PFSK-1 (cell line): Measurements from ENCODE around the gene RAB11B.
A peak's percentile ranks its signal among the peaks of the same experiment; 100 is the strongest.

Source experiments
- FOXP2 ChIP-seq: optimal IDR thresholded peaks from 2 replicates; pipeline ENCODE3; 2011; ENCODE audit warnings: borderline replicate concordance, control low read depth, inconsistent platforms; ENCODE audit not compliant: insufficient read depth; ENCODE audit errors: extremely low read length, extremely low read depth
- POLR2AphosphoS5 ChIP-seq: IDR thresholded peaks from 2 replicates; pipeline ENCODE4 v1.6.1; 2012; ENCODE audit warnings: low read depth, mild to moderate bottlenecking, control low read depth, low read length, moderate library complexity
- SIN3A ChIP-seq: IDR thresholded peaks from 2 replicates; pipeline ENCODE4 v1.6.1; 2012; ENCODE audit warnings: mild to moderate bottlenecking, low read length, moderate library complexity, borderline replicate concordance; ENCODE audit not compliant: insufficient read depth
- TAF1 ChIP-seq: IDR thresholded peaks from 2 replicates; pipeline ENCODE4 v1.6.1; 2012; ENCODE audit warnings: low read length, control low read depth, borderline replicate concordance; ENCODE audit not compliant: insufficient read depth
- TF ChIP-seq, protein P1 (sequence below), 2 experiments: IDR thresholded peaks; 2 replicates each; pipeline versions ENCODE4 v1.6.1 to v1.8.0; 2011 to 2012; ENCODE audit warnings: low read depth in 2 of 2, low read length in 2 of 2, control low read depth in 1 of 2, inconsistent platforms in 1 of 2, mild to moderate bottlenecking in 1 of 2, moderate library complexity in 1 of 2; ENCODE audit not compliant: insufficient read depth in 1 of 2

RAB11B gene

DNA sequence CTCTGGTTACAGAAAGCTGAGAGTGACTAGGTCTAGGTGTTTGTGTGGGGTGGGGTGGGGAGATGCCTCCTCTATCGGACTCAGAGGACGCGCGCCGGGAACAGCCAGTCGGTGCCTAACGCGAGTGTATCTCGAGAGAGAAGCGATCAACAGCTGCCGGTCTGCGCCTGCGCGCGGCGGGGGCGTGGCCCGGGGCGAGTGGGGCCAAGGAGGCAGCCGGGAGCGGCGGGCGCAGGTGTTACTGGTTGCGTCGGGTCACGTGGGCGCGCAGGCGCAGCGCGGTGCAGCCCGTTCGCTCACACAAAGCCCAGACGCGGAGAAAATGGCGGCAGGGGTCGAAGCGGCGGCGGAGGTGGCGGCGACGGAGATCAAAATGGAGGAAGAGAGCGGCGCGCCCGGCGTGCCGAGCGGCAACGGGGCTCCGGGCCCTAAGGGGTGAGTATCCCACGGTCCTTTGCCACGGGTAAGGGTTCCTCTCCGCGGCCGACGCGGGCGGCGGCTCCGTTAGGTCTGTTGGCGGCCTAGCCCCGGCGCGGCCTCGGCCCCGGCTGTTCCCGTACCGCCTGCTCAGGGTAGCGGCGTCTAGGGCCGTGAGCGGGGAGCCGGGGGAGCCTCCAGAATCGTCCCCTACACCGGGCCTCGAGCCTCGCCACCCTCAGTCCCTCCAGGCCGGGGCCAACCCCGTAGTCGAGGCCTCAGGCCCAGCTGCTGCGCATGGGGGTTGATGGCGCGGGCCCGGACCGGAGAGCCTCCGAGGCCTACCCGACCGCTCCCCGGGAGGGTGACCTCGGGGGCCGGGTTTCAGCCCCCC is 54.7 kb downstream of the RAB11B start, which contains the start of gene HNRNPM:
Gene HNRNPM (plus strand): TSS at position 299 of the 811 bp plus-strand sequence. CDS start 24 bp downstream, at position 323.
- TF ChIP-seq, protein P1, sequence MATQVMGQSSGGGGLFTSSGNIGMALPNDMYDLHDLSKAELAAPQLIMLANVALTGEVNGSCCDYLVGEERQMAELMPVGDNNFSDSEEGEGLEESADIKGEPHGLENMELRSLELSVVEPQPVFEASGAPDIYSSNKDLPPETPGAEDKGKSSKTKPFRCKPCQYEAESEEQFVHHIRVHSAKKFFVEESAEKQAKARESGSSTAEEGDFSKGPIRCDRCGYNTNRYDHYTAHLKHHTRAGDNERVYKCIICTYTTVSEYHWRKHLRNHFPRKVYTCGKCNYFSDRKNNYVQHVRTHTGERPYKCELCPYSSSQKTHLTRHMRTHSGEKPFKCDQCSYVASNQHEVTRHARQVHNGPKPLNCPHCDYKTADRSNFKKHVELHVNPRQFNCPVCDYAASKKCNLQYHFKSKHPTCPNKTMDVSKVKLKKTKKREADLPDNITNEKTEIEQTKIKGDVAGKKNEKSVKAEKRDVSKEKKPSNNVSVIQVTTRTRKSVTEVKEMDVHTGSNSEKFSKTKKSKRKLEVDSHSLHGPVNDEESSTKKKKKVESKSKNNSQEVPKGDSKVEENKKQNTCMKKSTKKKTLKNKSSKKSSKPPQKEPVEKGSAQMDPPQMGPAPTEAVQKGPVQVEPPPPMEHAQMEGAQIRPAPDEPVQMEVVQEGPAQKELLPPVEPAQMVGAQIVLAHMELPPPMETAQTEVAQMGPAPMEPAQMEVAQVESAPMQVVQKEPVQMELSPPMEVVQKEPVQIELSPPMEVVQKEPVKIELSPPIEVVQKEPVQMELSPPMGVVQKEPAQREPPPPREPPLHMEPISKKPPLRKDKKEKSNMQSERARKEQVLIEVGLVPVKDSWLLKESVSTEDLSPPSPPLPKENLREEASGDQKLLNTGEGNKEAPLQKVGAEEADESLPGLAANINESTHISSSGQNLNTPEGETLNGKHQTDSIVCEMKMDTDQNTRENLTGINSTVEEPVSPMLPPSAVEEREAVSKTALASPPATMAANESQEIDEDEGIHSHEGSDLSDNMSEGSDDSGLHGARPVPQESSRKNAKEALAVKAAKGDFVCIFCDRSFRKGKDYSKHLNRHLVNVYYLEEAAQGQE (IDR thresholded peaks at IDR 0.05; ENCODE audit: insufficient read depth in 1 of 2, low read depth in 2 of 2, low read length in 2 of 2) = no peak
- TF ChIP-seq TAF1 (peak; percentile 96), SIN3A (0 out of 2 replicates have a peak, but pooled peaks have one; percentile 25), FOXP2 (peak; percentile 93), POLR2AphosphoS5 (peak; percentile 91)

DNA sequence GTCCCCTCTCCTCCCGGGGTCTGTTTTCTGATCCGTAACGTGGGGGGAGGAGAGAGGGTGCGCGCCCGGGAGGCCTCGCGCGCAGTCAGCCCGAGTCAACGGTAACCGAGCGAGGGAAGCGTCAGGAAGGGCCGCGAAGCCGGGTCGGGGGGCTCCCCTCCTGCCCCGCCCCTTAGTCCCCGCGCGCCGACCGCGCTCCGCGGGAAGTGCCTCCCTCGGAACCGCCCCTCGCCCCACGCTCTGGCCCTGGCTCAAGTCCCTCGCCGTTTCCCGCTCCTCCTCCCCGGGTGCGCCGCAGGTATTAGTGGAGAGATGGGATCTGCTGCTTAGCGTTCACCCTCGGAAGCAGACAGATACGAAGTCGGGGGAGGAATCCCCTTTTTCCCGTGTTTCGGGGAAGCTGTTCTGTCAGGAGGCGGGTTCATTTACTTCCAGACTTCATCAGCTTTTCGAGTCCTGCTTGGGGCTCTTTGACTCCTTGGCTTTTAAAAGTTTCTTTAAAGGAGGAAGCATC is 55.4 kb downstream of the RAB11B start:
- TF ChIP-seq, protein P1 (IDR thresholded peaks at IDR 0.05; ENCODE audit: insufficient read depth in 1 of 2, low read depth in 2 of 2, low read length in 2 of 2) = no peak
- TF ChIP-seq SIN3A = peak; percentile 56; the same call in 1 of the 2 replicates

DNA sequence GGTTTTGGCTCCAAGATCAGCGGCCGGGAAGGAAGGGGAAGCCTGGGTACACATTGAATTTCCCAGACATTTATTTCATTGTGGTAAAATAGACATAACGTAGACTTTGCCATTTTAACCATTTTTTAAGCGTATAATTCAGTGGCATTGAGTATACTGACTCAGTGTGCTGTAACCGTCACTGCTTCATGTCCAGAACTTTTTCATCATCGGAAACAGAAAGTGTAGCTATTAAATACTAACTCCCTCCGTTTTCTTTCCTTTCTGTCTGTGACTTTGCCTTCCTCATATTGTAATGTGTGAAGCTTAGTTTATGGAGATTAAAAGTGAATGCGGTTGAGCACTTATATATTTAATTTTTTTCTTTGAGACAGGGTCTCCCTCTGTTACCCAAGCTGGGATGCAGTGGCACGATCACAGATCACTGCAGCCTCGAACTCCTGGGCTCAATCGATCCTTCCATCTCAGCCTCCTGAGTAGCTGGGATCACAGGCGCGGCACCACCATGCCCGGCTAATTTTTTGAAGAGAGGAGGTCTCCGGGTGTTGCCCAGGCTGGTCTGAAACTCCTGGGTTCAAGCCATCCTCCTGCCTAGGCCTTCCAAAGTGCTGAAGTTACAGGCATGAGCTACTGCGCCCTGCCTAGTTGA is 56.0 kb downstream of the RAB11B start:
- TF ChIP-seq SIN3A (no peak), POLR2AphosphoS5 (no peak)
- TF ChIP-seq, protein P1 (IDR thresholded peaks at IDR 0.05; ENCODE audit: insufficient read depth in 1 of 2, low read depth in 2 of 2, low read length in 2 of 2) = no peak

DNA sequence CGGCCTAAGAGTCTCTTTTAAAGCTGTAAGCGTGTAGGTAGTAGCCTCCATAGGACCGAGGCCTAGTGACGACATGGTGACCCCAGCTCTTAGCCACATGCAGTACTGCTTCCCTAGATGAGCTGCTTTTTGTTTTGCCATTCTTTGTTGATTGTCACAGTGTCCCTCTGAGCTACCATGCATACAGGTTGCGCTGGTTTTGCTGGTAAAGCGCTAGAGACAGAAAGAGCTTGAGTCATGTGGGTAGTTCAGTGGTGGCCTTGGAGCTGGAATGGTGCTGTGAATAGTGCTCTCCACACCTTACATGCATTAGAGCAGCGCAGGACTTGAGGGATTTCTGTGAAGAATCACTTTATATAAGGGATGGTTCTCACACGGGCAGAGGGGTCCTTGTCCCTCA is 59.7 kb downstream of the RAB11B start:
- no peak for TF ChIP-seq TAF1
- no peak for TF ChIP-seq POLR2AphosphoS5

DNA sequence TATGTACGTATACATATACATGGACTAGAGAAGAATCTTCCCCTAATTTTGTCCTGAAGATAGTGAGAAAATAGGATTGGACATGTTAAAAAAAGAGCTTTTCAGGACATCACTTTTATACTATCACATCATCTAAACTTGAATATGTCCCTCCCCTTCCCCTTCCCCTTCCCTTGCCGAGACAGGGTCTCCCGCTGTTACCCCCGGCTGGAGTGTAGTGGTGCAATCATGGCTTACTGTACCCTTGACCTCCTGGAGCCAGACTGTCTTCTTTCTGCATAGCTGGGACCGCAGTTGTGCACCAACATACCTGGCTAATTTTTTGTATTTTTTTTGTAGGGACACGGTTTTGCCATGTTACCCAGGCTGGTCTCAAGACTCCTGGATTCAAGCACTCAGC is 61.2 kb downstream of the RAB11B start:
- TF ChIP-seq FOXP2 (no peak), POLR2AphosphoS5 (no peak), SIN3A (no peak), TAF1 (no peak)
- TF ChIP-seq, protein P1 (IDR thresholded peaks at IDR 0.05; ENCODE audit: insufficient read depth in 1 of 2, low read depth in 2 of 2, low read length in 2 of 2) = no peak
